Left colon (tissue), 2 donors: ENCODE results near the gene LYRM2. TPM values are rescaled to one million over a fixed set of nuclear protein-coding genes. Genes with fewer than 3 reads are reported as not detected.

ENCODE experiments used
- ATAC-seq: fragments of 200-7000 bp; cut with Tn5 transposase; one replicate; pipeline ENCODE4 v1.9.1; 2020; ENCODE audit warnings: mild to moderate bottlenecking, moderate library complexity
- DNase-seq, 2 donors: peaks; one replicate each; pipeline ENCODE4 v3.0.0-alpha.2; 2020
- intact Hi-C, 2 donors: fragments of 100-400 bp; cut with DNase I in 1 of 2; cut with micrococcal nuclease in 1 of 2; formaldehyde crosslinking; loops; one replicate each; pipeline versions ENCODE4 v1.11.2 to v1.14.0; 2022; cut with DNase I, micrococcal nuclease
- total RNA-seq, 2 donors: library from RNA; stranded (reverse); fragmentation: NEBNext Ultra II Directional; extraction: Animal tissue kit (Norgen Biotek cat#: 25700); gene quantifications; one replicate each; pipeline ENCODE4 v1.2.1, GENCODE V29; 2021
- donor health status: DM: no; HTN: no; CAD: no.
- donor health status: DM: yes; HTN: yes; CAD: no.

The LYRM2 gene
- total RNA-seq, 2 donors from 2014 or later, result 36.2 to 39.7 TPM

DNA sequence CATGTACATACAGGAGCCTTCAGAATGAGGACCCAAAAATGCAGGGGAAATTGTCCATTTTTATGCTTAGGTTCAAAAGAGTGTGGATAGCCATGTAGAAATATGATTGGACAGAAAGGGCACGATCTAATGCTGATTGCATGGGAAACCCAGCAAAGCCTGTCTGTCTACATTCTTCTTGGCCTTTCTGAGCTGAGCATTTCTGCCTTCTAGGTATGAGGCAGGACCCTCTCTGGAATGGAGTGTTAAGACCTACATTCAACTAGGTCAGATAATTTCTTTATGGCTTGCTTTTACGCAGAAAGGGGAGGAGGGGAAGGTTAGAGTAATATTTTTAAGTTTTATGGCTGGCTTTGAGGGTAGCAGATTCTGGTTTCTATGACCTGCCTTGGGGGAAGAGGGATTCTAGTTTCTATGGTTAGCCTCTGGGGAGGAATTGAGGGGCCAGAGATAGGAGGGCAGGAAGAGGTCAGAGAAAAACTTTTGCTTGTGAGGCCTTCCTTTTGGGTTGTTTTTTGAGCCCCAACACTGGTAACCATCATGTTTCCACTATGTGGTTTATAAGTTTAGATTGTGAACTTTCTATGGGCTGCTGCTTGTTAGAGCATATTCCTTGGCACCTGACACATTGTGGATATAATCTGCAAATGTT, 63.5 kb downstream of the LYRM2 start:
- intact Hi-C loops, result no loop called here
- ATAC-seq (no peak), DNase-seq (no peak)

GRCh38 chr6:89567630-89568390, 70.7 kb downstream of the LYRM2 start:
- intact Hi-C loops, result no loop called here
- ATAC-seq, result no peak
- DNase-seq, result no peak

- intact Hi-C loops, result no loop called here
- DNase-seq (no peak), ATAC-seq (no peak)
Measured at GRCh38 chr6:89566930-89567629, 71.5 kb downstream of the LYRM2 start.

DNA sequence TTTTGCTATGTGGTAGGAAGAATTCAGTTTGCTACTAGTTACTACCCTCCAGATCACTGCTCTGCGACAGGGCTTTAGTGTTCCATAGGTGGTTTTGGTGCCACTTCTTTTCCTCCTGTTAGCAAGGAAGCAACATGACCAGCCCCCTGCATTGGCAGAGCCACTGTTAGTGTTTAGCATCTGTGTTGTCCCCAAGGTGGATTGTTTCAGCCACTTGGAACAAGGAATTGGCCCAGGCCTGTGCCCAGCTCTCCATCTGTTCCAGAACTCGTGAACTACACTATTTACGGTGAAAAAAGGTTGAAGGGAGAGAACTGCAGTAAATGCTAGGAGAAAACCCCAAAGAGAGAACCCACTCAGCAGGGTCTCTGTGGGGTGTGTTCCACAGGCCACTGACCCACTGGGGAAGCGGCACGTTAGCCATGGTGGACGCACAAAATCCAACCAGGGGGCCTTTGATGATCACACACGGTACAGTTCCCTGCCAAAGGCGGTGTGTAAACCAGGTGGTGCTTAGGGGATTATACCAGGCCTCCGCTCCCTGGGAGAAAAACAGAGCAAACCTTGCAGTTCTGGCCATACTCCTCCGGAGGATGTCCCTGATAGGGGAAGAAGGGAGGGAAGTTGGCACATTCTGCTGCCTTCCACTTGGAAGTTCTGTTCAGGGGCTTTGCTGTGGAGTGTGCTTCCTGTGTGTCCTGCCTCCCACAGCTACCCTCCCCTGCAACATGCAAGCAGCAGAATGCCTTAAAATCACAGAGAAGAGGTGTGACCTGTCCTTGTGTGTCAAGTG, 72.3 kb downstream of the LYRM2 start:
- ATAC-seq (no peak), DNase-seq (no peak)
- intact Hi-C loops, result no loop called here

- ATAC-seq, result no peak
- no peak for DNase-seq
- intact Hi-C loops, result no loop called here
Measured at GRCh38 chr6:89564752-89565427, 73.7 kb downstream of the LYRM2 start.

DNA sequence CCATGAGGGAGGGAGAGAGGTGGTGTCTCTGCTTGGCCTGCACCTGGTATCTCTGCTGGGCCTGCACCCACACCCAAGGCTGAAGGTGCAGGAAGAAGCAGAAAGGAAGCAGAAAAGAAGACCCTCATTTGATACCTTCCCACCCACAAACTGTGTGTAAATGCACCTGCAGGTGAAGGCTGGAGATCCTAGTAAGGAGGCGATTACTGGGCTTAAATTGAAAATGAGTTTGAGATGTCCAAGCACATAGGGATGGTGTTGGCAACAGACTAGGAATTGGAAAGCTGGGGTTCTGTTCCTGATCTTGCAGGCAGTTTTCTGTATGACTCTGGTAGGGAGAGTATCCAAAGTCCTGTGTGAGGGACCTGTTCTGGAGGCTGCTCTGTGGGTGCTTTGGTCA, 74.7 kb downstream of the LYRM2 start:
- ATAC-seq, result no peak
- intact Hi-C loops, result no loop called here
- no peak for DNase-seq

DNA sequence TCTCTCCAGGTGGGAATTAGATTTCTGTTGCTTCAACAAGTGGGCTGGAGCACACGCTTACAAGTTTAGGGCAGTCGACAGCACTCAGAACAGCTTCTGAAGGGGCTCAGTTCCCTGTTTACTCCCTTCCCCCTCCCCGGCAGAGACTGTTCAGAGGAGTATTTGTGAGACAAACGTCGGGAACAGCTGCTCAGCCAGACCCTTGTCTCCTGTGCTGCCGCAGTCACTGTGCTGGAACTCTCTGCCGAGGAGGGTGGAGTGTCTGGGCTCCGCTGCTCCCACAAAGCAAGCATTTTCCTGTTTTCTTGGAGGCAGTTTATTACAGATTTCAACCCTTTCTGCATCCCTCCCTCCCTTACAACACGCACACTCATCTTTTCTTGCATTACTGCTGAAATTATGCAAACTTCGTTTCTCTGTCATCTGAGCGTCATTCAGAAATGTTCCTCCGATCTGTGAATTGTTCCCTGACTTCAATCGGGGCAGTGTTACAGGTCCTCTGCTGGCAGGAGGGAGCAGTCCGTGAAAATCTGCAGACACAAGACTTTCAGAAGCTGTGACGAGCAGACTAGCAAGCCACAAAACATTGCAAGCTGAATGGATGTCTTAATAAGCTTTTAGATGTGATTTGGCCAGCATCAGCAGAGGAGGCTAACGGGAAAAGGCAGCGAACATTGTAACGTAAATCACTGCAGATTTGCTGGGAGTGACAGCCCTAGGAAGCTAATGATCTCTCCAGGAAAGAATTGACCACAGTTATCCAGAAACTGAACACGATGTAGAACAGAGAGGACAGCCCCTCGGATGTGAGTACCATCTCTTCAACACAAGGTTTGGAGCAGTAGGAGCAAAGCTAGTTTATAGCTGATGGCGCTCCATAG, 76.2 kb downstream of the LYRM2 start:
- intact Hi-C loops, result no loop called here
- no peak for ATAC-seq
- no peak for DNase-seq

- ATAC-seq, result no peak
- no peak for DNase-seq
- intact Hi-C loops, result no loop called here
Measured at GRCh38 chr6:89559487-89559886, 79.1 kb downstream of the LYRM2 start.

- no peak for ATAC-seq
- DNase-seq, result no peak
- intact Hi-C loops, result no loop called here
Measured at GRCh38 chr6:89555806-89556205, 82.7 kb downstream of the LYRM2 start.

DNA sequence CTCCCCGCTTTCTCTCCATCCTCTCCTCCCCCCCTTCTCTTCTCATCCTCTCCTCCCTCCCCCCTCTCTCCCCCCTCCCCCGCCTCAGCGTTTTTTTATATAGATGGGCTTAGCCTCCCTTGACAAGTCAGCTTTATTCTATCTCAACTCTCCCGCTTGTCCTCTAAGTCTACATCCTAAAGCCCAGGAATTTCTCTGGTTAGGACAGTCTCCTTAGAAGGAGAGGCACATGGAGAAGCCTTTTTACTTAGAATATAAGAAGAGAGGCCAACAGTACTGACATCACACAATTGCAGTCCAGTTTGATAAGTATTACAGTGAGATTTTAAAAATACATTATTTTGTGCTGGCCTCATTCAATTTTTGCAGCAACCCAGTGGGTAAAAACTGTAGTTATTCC, 83.5 kb downstream of the LYRM2 start:
- DNase-seq, result no peak
- intact Hi-C loops, result no loop called here
- no peak for ATAC-seq

DNA sequence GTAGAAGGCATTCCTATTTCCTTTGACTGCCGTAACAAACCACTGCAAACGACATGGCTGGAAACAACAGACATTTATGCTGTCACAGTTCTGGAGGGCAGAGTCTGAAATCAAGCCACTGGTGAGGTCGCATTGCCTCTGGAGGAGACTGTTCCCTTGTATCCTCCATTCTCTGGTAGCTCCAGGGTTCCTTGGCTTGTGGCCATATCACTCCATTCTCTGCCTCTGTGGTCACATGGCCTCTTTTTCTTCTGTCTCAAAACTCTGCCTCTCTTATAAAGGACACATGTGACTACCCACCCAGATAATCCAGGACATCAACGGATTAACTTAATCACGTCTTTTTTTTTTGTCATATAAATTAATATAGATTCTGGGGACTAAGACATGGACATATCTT, 84.4 kb downstream of the LYRM2 start:
- intact Hi-C loops, result no loop called here
- DNase-seq (no peak), ATAC-seq (no peak)

- no peak for ATAC-seq
- intact Hi-C loops, result no loop called here
- no peak for DNase-seq
Measured at GRCh38 chr6:89553431-89553830, 85.1 kb downstream of the LYRM2 start.

- DNase-seq (no peak), ATAC-seq (no peak)
- intact Hi-C loops, result no loop called here
Measured at GRCh38 chr6:89547281-89547680, 91.3 kb downstream of the LYRM2 start.

GRCh38 chr6:89542866-89543265, 95.7 kb downstream of the LYRM2 start:
- ATAC-seq (no peak), DNase-seq (no peak)
- intact Hi-C loops, result no loop called here

DNA sequence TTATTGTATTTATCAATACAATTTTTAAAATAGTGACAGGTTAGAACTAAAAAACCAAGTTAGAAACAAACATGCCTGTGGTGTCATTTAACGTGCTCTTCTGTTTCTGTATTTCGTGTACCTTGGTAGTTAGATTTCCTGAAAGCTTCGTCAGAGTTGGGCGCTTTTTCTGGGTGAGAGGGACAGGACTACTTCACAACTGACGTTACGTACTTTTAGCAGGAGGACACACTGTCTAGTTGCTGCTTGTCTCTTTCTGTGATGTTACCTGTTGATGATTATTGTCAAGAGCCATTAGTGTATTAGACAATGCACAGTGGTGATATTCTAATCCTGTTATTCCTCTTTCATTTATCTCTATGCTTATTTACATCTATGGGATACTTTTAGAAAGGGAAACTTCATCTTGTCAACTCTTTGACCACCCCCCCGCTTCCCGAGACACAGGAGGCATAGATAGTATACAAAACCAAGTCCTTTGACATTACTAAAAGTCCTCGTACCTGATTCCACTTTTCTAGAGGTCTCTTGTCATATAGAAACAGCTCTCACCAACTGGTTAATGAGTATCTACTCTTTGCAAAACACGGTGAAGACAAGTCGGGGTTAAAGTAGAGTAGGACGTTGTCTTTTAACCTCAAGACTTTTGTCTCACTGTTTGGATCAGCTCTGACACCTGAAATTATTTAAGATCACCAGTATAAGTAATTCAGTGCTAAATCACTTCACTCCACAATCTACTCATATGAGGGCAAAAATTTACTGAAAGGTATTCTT, 96.3 kb downstream of the LYRM2 start:
- no peak for DNase-seq
- intact Hi-C loops, result no loop called here
- ATAC-seq, result no peak

- ATAC-seq (no peak), DNase-seq (no peak)
- intact Hi-C loops, result no loop called here
Measured at GRCh38 chr6:89539779-89540178, 98.8 kb downstream of the LYRM2 start.

DNA sequence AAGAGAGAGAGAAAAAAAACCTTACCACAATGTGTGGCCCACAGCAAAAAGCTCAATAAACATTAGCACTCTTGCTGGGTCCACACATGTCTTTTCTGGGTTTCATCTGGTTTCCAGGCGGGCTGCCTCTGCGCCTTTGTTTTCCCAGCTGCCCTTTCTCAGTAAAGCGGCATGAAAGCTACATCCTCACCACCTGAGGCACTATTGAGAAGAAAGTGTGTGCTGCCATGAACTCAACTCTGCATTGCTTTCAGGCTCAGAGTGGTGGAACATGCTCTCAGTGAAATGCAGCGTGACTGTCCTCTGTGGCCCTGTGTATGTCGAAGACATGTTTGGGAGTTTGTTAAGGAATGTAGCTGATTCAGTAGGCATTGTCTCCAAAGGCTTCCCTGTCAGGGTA, 102.3 kb downstream of the LYRM2 start:
- DNase-seq, result no peak
- ATAC-seq, result no peak
- intact Hi-C loops, result no loop called here
